Tibial nerve (tissue), 4 donors: Measurements from ENCODE around the gene SYCE1. TPM values are rescaled to one million over a fixed set of nuclear protein-coding genes. Genes with fewer than 3 reads are reported as not detected.
"Not testable (repeated sequence)": the region's sequence is repeated elsewhere in the genome, so short reads cannot be mapped to it uniquely, and the experiment has no call there.

Experiments
- DNase-seq, 2 donors: peaks; one replicate each; pipeline ENCODE4 v3.0.0-alpha.2; 2019; ENCODE audit warnings: low spot score in 2 of 2
- H3K27ac ChIP-seq, 4 donors: fragments of 200-600 bp; sonication (generic) in 3 of 4; one replicate each; pipeline ENCODE4 v1.5.1; 2017 to 2019; ENCODE audit warnings: mild to moderate bottlenecking in 1 of 4
- H3K27me3 ChIP-seq, 2 donors: fragments of 200-600 bp; sonication (generic) in 1 of 2; one replicate each; pipeline versions ENCODE4 v1.5.1 to v1.6.0; 2017 to 2019
- H3K36me3 ChIP-seq, 3 donors: fragments of 200-600 bp; sonication (generic); one replicate each; pipeline ENCODE4 v1.5.1; 2018 to 2019
- H3K4me1 ChIP-seq, 4 donors: fragments of 200-600 bp; sonication (generic) in 3 of 4; one replicate each; pipeline ENCODE4 v1.5.1; 2017 to 2019
- H3K4me3 ChIP-seq, 4 donors: fragments of 200-600 bp; sonication (generic) in 3 of 4; one replicate each; pipeline ENCODE4 v1.5.1; 2017 to 2019; ENCODE audit warnings: mild to moderate bottlenecking in 1 of 4, moderate library complexity in 1 of 4
- H3K9me3 ChIP-seq, 4 donors: fragments of 200-600 bp; sonication (generic) in 3 of 4; one replicate each; pipeline ENCODE4 v1.5.1; 2017 to 2019
- EP300 ChIP-seq, 2 donors: sonication (generic); formaldehyde crosslinking; IDR thresholded peaks; one replicate each; pipeline ENCODE4 v1.6.1; 2017; ENCODE audit warnings: antibody characterized with exemption in 2 of 2, mild to moderate bottlenecking in 1 of 2
- POLR2A ChIP-seq, 2 donors: fragments of 450-650 bp; IDR thresholded peaks; one replicate each; pipeline ENCODE4 v1.6.1; 2017; ENCODE audit warnings: antibody characterized with exemption in 2 of 2, mild to moderate bottlenecking in 2 of 2, moderate library complexity in 2 of 2
- whole genome bisulfite sequencing, 2 donors: methylation state at CpG; one replicate each; pipeline ENCODE4 v1.1.5; 2018; 5-methylcytosine and 5-hydroxymethylcytosine counted together
- total RNA-seq, 4 donors: library from RNA; depleted of rRNA; stranded (reverse); fragments of >200 nt; gene quantifications; one replicate each; pipeline ENCODE4 v1.1.0, GENCODE V29; 2016
- TF ChIP-seq, protein P1 (sequence below), 5 experiments: fragments of 200-600 bp in 3 of 5; fragments of 450-650 bp in 2 of 5; sonication (generic) in 3 of 5; IDR thresholded peaks; one replicate each; pipeline ENCODE4 v1.5.1; 2016 to 2019; ENCODE audit warnings: antibody characterized with exemption in 5 of 5, mild to moderate bottlenecking in 3 of 5, moderate library complexity in 2 of 5

Gene SYCE1
- total RNA-seq, 4 donors from 2014 or later: 3.5 TPM; not detected in 3

DNA sequence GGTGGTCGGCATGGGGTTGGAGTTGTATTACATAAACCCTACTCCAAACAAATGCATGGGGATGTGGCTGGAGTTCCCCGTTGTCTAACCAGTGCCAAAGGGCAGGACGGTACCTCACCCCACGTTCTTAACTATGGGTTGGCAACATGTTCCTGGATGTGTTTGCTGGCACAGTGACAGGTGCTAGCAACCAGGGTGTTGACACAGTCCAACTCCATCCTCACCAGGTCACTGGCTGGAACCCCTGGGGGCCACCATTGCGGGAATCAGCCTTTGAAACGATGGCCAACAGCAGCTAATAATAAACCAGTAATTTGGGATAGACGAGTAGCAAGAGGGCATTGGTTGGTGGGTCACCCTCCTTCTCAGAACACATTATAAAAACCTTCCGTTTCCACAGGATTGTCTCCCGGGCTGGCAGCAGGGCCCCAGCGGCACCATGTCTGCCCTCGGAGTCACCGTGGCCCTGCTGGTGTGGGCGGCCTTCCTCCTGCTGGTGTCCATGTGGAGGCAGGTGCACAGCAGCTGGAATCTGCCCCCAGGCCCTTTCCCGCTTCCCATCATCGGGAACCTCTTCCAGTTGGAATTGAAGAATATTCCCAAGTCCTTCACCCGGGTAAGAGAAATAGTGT lies 38.3 kb downstream of the SYCE1 start, which contains the start of gene CYP2E1:
Gene CYP2E1 (plus strand): TSS at position 407 of the 632 bp plus-strand sequence. CDS start 33 bp downstream, at position 440.
- Histone ChIP-seq H3K4me3 (no peak within 1 kb of the TSS), H3K27me3 (peaks cover 0 to 39% of the 10 kb centered on the region in 2 donors), H3K9me3 (peaks cover 0 to 20% (median 4%) of the 10 kb centered on the region in 4 donors), H3K27ac (no peak within 1 kb of the TSS), H3K36me3 (no peaks in the 10 kb centered on the region), H3K4me1 (peaks cover 0 to 23% (median 6%) of the 10 kb centered on the region in 4 donors)
- WGBS, 2 donors: 70 to 79% methylated on average over 16 of the region's 16 CpGs
- no peak for DNase-seq
- TF ChIP-seq POLR2A (IDR thresholded peaks at IDR 0.05): no peak
- TF ChIP-seq, protein P1, sequence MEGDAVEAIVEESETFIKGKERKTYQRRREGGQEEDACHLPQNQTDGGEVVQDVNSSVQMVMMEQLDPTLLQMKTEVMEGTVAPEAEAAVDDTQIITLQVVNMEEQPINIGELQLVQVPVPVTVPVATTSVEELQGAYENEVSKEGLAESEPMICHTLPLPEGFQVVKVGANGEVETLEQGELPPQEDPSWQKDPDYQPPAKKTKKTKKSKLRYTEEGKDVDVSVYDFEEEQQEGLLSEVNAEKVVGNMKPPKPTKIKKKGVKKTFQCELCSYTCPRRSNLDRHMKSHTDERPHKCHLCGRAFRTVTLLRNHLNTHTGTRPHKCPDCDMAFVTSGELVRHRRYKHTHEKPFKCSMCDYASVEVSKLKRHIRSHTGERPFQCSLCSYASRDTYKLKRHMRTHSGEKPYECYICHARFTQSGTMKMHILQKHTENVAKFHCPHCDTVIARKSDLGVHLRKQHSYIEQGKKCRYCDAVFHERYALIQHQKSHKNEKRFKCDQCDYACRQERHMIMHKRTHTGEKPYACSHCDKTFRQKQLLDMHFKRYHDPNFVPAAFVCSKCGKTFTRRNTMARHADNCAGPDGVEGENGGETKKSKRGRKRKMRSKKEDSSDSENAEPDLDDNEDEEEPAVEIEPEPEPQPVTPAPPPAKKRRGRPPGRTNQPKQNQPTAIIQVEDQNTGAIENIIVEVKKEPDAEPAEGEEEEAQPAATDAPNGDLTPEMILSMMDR (IDR thresholded peaks at IDR 0.05): no peak
- no peak for TF ChIP-seq EP300 (IDR thresholded peaks at IDR 0.05)

DNA sequence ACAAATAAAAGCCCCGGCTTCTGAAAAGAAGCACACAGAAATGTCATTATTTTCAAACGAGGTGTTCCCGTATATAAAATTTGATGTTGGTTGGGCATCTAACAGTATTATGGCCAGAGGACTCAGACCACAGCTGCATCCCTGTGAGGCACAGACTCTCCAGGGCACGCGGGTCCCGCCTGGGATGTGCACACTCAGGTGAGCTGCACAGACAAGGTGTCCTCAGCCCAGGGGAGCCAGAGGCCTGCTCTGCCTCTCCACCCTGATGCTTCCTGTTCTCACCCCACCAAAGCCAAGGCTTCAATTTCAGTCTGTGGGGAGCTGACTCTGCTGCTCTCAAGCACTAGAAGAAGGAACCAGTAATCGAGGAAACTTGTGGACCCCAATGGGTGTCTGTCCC lies 39.9 kb downstream of the SYCE1 start:
- peaks cover 0 to 38% of the 10 kb centered on the region in 2 donors for H3K27me3 ChIP-seq
- no peaks in the 10 kb centered on the region for H3K36me3 ChIP-seq
- H3K9me3 ChIP-seq: peaks cover 0 to 20% (median 4%) of the 10 kb centered on the region in 4 donors
- 83 to 86% methylated on average over 6 to 7 of the region's 7 CpGs for WGBS, 2 donors
- H3K4me1 ChIP-seq: peaks cover 0 to 23% (median 6%) of the 10 kb centered on the region in 4 donors
- H3K27ac ChIP-seq: no peak overlapping the region
- no peak overlapping the region for H3K4me3 ChIP-seq
- no peak for DNase-seq
- TF ChIP-seq POLR2A (IDR thresholded peaks at IDR 0.05): no peak

DNA sequence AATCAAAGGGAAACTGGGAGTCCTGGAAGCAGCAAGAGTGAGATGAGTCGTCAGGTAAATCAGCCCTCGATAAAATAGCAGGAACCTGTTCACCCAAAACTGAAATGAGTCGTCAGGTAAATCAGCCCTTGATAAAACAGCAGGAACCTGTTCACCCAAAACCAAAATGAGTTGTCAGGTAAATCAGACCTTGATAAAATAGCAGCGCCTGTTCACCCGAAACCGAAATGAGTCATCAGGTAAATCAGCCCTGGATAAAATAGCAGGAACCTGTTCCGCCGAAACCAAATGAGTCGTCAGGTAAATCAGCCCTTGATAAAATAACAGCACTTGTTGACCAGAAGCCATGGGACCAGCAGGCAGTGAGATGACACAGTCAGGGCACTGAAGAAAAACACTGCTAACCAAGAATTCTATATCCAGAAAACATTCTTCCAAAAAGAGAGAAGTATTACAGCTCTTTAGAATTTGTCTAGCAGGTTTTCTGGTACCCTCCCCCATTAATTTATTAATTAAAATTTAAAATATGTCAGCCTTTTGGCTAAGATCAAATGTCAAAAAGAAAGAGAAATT lies 41.7 kb downstream of the SYCE1 start:
- TF ChIP-seq POLR2A (IDR thresholded peaks at IDR 0.05) (no peak), EP300 (IDR thresholded peaks at IDR 0.05) (no peak)
- TF ChIP-seq, protein P1 (IDR thresholded peaks at IDR 0.05): no peak
- Histone ChIP-seq H3K27me3 (peaks cover 0 to 21% of the 10 kb centered on the region in 2 donors), H3K4me1 (peaks cover 0 to 15% (median 4%) of the 10 kb centered on the region in 4 donors), H3K4me3 (no peak overlapping the region), H3K27ac (no peak overlapping the region), H3K9me3 (peaks cover 0 to 20% (median 4%) of the 10 kb centered on the region in 4 donors), H3K36me3 (no peaks in the 10 kb centered on the region)
- no peak for DNase-seq
- 85 to 89% methylated on average over 9 of the region's 9 CpGs for WGBS, 2 donors

DNA sequence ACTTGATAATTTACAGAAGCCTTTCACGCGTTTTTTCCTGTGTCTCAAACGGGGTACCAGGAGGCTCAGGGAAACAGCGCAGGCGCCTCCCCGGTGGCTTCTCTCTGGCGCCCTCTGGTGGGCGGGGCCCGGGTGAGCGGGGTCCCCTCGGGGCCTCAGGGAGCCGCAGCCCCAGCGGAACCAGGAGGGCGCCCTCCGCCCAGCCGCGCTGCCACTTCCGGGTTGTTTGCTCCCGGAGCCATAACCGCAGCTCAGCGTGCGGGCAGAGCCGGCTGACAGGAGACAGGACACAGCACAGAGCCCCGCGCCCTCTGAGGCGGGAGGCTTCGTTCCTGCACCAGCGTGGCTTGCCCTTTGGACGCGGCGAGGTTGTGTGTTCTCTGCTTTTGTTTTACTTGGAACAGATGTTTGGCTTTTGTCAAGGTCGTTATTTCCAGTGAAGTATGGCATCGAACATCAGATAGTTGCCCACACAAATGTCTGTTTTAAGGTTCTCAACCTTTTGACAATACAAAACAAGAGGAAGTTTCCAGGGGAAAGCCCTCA lies 45.1 kb downstream of the SYCE1 start:
- DNase-seq: peak; percentile 39 to 60
- Histone ChIP-seq H3K4me3 (peak overlapping the region; percentile 12 to 50 (median 38)), H3K36me3 (no peaks in the 10 kb centered on the region), H3K4me1 (peaks cover 0 to 4% (median 0%) of the 10 kb centered on the region in 4 donors), H3K27me3 (no peaks in the 10 kb centered on the region), H3K27ac (no peak overlapping the region), H3K9me3 (peaks cover 0 to 28% (median 4%) of the 10 kb centered on the region in 4 donors)
- 7 to 8% methylated on average over 32 to 33 of the region's 33 CpGs for WGBS, 2 donors
- no peak for TF ChIP-seq EP300 (IDR thresholded peaks at IDR 0.05)
- TF ChIP-seq POLR2A (IDR thresholded peaks at IDR 0.05): no peak
- TF ChIP-seq, protein P1 (IDR thresholded peaks at IDR 0.05): peak; percentile 60 to 84 (median 75)

DNA sequence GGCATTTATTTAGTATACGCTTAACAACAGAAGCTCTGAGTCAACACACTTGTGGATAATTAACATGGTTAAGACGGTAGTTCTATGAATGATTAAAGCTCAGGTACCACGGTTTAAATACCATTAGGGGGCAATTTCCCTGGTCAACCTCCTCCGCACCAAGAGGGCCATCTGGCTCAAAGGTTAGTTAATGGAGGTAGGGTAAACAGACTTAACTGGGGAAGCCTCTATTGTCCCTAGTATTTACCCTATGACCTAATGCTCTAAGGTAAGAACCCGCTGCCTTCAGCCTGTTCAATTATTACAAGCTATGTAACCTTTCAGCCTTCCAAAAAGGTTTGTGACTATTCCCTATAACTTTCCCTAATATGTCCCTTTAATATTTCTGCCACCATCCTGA lies 46.9 kb downstream of the SYCE1 start:
- H3K4me3 ChIP-seq, H3K27me3 ChIP-seq, H3K27ac ChIP-seq, DNase-seq, H3K36me3 ChIP-seq, H3K4me1 ChIP-seq: not testable (repeated sequence)
- WGBS, 2 donors: 82 to 89% methylated on average over 5 of the region's 5 CpGs
- peaks cover 0 to 17% (median 2%) of the 10 kb centered on the region in 4 donors for H3K9me3 ChIP-seq

DNA sequence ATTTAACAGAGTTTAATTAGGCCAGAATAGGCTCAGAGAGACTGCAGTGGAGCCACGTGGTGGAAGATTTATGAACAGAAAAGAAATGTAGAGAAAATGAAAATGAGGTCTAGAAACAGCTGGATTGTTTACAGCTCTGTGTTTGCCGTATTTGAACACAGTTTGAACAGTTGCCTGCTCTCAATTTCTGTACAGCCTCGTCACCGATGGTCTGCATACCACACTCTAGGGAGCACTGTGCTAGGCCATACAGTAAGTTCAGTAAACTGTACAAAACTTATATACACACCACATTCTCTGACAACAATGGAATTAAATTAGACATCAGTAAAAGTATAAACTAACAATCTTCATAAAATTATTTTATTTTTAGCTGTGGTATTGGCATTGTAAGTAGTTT lies 49.3 kb downstream of the SYCE1 start:
- H3K9me3 ChIP-seq: peaks cover 0 to 8% (median 0%) of the 10 kb centered on the region in 4 donors
- H3K27ac ChIP-seq: no peak overlapping the region
- no peaks in the 10 kb centered on the region for H3K27me3 ChIP-seq
- 51 to 53% methylated on average over 4 of the region's 4 CpGs for WGBS, 2 donors
- no peak overlapping the region for H3K4me3 ChIP-seq
- TF ChIP-seq EP300 (IDR thresholded peaks at IDR 0.05) (no peak), POLR2A (IDR thresholded peaks at IDR 0.05) (no peak)
- TF ChIP-seq, protein P1 (IDR thresholded peaks at IDR 0.05): no peak
- peaks cover 0 to 4% (median 0%) of the 10 kb centered on the region in 4 donors for H3K4me1 ChIP-seq
- no peak for DNase-seq
- no peaks in the 10 kb centered on the region for H3K36me3 ChIP-seq
